Measurements from ENCODE around the gene IQGAP3. TPM values are rescaled to one million over a fixed set of nuclear protein-coding genes. Genes with fewer than 3 reads are reported as not detected.

The IQGAP3 gene
- total RNA-seq, 1 donor from 2014 or later: 65.0 TPM

DNA sequence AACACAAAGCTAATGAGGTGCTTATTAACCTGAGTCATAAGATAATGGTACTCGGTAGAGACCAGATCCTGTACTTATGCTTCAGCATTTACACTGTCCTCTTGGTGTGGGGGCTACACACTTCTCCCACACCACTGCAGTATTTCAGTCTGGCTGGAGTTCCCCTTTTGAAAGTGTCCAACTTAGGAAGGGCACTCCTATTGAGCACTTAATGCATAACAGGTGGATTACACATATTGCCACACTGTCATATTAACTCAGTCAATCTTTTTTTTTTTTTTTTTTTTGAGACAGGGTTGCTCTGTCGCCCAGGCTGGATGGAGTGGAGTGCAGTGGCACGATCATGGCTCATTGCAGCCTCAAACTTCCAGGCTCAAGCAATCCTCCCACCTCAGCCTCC lies 27.4 kb upstream of the IQGAP3 start:
- TF ChIP-seq, protein P1, sequence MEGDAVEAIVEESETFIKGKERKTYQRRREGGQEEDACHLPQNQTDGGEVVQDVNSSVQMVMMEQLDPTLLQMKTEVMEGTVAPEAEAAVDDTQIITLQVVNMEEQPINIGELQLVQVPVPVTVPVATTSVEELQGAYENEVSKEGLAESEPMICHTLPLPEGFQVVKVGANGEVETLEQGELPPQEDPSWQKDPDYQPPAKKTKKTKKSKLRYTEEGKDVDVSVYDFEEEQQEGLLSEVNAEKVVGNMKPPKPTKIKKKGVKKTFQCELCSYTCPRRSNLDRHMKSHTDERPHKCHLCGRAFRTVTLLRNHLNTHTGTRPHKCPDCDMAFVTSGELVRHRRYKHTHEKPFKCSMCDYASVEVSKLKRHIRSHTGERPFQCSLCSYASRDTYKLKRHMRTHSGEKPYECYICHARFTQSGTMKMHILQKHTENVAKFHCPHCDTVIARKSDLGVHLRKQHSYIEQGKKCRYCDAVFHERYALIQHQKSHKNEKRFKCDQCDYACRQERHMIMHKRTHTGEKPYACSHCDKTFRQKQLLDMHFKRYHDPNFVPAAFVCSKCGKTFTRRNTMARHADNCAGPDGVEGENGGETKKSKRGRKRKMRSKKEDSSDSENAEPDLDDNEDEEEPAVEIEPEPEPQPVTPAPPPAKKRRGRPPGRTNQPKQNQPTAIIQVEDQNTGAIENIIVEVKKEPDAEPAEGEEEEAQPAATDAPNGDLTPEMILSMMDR (conservative IDR thresholded peaks at IDR 0.05; ENCODE audit: low read depth, low read length): peak; percentile 27
- H3K4me3 ChIP-seq (ENCODE audit: low read depth, low read length): no peak overlapping the region
- DNase-seq (ENCODE audit: low read depth): no peak

DNA sequence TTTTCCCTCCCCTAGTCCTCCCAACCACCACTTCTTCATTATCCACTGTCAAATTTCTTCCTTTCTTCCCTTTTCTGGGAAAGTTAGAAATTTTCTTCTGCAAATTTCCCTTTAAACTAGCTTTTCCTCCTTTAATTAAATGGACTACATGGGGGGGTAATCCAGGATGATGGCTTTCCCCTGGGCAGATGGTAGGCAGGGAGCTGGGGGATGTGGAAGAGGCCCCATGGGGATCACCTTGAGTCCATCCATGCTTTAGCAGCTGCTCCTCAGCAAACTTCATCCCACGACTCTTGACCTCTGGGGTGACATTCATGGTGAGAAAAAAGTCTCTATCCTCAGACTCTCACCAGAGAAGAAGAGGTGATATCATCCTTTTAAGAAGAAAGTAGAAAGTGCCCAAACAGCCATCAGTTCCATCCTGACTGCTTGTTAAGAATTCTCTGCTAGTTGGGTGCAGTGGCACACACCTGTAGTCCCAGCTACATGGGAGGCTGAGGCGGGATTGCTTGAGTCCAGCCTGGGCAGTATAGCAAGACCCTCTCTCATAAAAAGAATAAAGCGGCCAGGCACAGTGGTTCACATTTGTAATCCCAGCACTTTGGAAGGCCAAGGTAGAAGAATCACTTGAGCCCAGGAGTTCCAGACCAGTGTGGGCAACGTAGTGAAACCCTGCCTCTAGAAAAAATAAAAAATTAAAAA lies 26.5 kb upstream of the IQGAP3 start:
- no peak overlapping the region for H3K4me3 ChIP-seq (ENCODE audit: low read depth, low read length)
- TF ChIP-seq, protein P1 (conservative IDR thresholded peaks at IDR 0.05; ENCODE audit: low read depth, low read length): no peak
- DNase-seq (ENCODE audit: low read depth): no peak

DNA sequence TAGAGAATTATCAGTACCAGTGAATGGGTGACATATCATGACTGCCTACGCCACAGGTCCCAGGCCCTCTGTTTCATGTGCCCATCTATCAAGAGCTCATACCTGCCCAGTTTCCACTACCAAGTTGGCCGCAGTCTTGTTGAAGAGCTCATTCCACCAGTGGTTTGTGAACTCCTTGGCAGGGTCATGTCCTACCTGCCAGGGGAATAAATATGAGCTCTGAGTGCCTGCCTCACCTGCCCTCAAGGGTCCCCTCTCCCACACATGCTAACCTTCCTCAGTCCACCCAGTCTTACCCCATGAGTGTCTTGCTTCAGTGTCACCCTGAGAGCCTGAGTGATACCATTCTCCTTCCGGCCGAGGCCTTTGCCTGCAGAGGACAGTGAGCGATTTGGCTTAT lies 25.8 kb upstream of the IQGAP3 start:
- TF ChIP-seq, protein P1 (conservative IDR thresholded peaks at IDR 0.05; ENCODE audit: low read depth, low read length): no peak
- H3K4me3 ChIP-seq (ENCODE audit: low read depth, low read length): no peak overlapping the region
- no peak for DNase-seq (ENCODE audit: low read depth)

- TF ChIP-seq, protein P1 (conservative IDR thresholded peaks at IDR 0.05; ENCODE audit: low read depth, low read length): no peak
- DNase-seq (ENCODE audit: low read depth): no peak
- H3K4me3 ChIP-seq (ENCODE audit: low read depth, low read length): no peak overlapping the region
Observed at GRCh38 chr1:156596426-156596825, 24.1 kb upstream of the IQGAP3 start.

GRCh38 chr1:156595016-156595415 lies 22.7 kb upstream of the IQGAP3 start:
- no peak for DNase-seq (ENCODE audit: low read depth)
- no peak overlapping the region for H3K4me3 ChIP-seq (ENCODE audit: low read depth, low read length)
- TF ChIP-seq, protein P1 (conservative IDR thresholded peaks at IDR 0.05; ENCODE audit: low read depth, low read length): no peak

DNA sequence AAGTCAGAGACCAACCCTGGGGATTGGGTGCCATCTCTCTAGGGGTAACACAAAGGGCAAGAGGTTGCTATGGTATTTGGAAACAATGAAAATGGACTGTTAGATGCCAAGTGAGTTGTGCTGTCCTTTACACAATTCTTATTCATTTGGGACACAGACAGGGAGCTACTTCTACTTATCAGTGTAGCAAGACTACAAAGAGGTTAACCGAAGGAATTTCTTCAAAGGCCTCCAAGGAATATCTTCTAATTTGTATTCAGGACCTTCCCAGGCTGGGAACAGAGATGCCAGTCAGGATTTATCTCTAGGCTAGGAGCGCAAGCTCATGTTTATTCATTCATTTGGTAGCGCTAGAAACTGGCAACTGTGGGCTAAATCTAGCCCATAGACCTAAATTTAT lies 21.8 kb upstream of the IQGAP3 start:
- TF ChIP-seq, protein P1 (conservative IDR thresholded peaks at IDR 0.05; ENCODE audit: low read depth, low read length): no peak
- DNase-seq (ENCODE audit: low read depth): no peak
- no peak overlapping the region for H3K4me3 ChIP-seq (ENCODE audit: low read depth, low read length)

DNA sequence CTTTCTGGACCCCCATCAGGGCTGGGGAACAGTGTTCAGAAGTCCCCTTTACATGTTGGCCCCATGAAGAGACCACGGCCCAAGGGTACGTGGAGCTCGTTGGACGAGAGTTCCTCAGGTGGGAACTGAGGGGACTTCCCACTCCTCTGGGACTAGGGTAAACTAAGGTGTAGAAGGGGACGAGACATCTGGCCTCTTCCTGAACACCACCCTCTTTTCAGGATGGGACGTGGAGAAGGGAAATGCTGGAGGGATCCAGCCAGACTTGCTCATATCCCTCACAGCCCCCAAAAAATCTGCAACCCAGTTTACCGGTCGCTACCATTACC lies 21.3 kb upstream of the IQGAP3 start:
- DNase-seq (ENCODE audit: low read depth): no peak
- no peak overlapping the region for H3K4me3 ChIP-seq (ENCODE audit: low read depth, low read length)
- TF ChIP-seq, protein P1 (conservative IDR thresholded peaks at IDR 0.05; ENCODE audit: low read depth, low read length): no peak
